Activated CD4-positive, alpha-beta T cell treated with anti-CD3 and anti-CD28 coated beads, Interleukin-2, amount 50 U/mL, for 1 hour (primary cell): ENCODE data around the gene LSP1.
A peak's percentile ranks its signal among the peaks of the same experiment; 100 is the strongest.
"Not testable (repeated sequence)": the region's sequence is repeated elsewhere in the genome, so short reads cannot be mapped to it uniquely, and the experiment has no call there.

Experiments
- DNase-seq: peaks from one replicate; pipeline ENCODE4 v3.0.0-alpha.2; 2020

The LSP1 gene

DNA sequence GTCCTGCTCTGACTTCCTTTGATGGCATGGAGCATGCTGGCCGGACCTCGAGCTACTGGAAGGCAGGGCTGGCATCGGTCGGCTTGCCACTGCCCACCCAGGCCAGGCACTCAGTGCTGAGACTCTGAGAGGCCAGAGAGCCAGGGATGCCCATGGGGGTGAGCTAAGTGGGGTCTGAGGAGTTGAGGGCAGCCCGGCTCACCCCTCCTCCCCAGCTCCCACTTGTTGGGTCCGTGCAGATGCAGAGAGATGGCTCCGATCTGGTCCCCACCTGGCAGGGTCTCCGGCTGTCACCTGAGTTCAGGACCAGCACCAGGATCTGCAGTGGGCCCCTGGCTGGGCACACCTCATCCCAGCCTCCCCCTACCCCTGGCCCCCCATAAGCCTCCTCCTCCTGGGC lies 13.3 kb downstream of the LSP1 start:
- no peak for DNase-seq

DNA sequence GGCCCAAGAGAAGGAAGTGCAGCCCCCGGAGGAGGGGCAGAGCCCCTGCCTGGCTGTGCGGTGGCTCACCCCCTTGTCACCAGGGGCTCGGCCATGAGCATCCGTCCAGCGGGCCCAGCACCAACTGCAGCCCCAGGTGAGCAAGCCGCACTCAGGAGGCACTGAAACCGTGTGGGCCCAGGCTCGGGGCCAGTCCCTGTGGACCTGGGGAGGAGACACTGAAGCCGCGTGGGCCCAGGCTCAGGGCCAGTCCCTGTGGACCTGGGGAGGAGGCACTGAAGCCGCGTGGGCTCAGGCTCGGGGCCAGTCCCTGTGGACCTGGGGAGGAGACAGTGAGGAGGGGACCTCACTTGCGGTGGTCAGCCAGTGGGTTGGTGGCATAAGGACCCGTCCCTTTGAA lies 13.9 kb downstream of the LSP1 start:
- no peak for DNase-seq

DNA sequence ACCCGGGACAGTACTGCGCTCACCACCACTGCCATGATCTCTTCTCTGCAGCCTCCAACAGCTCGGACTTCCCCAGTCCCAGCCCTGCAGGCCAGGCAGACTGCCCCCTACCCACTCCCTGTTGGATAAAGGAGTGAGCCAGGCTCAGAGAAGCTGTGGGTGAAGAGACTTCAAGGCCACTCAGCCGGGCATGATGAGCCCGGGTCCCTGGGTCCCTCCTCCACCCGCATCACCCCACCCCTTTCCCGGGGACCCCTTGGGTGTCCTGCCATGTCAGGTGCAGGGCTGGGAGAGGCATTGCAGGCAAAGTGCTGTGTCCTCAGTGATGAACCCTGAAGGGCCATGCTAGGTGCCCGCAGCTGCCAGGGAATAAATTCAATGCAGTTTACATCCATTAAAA lies 14.5 kb downstream of the LSP1 start:
- DNase-seq = no peak

DNA sequence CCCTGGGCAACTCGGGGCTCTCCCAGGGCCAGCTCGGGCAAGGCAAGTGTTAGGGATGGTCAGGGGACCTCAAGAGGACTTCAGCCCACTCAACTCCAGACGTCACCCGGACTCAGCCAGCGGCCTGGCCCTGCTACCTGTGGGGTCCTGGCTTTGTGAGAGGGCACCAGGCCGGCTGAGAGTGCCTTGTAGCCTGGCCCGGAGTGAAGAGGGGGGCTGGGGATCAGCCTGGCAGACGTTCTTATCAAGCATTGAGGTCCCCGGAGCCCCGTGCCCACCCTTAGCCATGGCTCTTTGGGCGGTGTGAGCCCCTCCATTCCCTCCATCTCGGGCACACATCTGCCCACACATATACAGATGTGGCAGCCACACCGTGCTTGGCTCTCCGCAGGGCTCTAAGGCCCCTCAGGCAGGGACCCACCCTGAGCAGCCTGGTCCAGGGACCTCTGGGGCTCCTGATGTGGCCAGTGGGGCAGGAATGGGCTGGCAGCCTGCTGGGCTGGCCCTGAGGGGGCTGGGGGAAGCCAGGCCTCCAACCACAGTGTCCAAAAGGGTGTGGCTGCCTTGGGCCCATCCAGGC lies 15.3 kb downstream of the LSP1 start:
- DNase-seq = no peak

DNA sequence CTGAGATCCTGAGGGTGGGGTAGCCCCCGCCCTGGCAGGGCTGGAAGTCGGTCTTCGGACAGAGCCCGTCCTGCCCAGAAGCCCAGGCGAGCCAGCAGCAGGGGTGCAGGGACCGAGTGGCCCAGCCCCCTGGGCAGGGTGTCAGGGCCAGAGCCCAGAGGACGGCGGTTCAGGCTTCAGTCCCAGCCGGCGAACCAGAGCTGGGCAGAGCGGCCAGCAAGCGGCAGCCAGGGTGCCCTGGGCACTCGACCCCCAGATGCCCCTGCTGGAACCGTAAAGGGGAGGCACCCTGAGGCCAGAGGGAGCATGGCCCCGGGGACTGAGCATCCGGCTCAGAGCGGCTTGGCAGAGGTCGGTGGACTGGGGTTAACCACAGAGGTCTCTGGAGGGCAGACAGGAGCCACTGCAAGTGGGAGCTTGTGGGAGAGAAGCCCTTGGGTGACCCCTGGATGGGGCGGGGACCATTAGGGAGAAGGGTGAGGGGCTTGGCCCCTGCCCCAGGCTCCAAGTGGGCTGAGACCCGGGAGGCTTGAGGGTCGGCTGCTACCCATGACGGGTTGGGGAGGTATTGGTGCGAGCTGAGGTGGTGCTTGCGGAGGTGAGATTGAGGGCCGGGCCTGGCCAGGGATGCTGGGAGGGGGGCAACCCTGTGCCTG lies 15.9 kb downstream of the LSP1 start:
- no peak for DNase-seq

DNA sequence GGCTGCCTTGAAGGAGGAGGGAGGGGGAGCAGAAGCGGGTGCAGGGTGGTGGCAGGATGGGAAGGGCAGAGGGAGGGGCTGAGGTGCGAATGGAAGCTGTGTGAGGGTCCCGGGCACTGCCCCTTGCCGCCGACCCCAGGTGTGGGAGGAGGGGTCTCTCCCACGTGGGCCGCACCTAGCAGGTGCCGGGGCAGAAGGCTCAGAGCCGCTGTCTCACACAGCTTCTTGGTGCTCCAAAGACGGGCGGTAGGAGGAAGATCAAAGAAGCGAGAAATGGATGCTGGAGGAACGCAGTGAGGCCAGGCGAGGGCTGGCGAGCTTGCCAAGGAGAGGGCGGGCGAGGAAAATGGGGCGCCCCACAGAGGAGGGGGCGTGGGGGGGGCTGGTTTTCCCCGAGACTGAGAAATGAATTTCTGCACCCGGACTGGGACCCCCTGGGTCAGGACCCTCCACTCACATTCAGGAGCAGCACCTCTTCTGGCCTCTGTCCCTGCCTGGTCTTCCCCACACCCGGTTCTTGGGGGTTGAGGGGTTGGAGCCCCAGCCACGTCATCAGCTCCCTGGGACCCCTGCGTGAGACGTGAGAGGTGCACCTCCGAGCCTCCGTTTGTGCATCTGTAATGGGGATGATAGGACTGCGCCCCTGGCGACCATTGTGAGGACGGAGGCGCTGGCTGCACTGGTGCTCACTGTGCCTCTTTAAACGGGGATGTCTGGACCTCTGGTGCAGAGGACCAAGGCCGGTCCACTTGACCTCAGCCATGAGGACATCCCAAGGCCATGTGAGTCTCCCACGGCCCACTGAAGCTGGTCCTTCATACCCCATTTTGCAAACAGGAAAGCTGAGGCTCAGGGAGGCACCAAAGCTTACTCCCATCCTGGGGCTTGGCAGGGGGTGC lies 16.8 kb downstream of the LSP1 start:
- no peak for DNase-seq

DNA sequence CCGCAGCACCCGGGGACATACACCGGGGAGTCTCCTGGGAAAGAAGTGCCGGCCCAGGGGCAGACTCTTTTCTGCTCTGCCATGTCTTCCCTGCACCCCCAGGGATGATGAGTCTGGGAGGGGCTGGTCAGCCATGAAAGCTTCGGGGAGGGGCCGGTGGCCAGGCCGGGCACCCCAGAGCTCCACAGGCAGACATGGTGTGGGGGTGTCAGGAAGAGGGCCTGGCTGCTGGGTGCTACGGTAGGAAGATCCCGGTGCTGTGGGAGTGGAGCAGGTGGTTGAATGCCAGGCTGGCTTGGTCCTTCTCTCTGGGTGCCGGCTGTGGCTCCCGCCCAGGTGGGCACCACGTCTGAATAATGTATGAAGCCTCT lies 17.4 kb downstream of the LSP1 start:
- no peak for DNase-seq

DNA sequence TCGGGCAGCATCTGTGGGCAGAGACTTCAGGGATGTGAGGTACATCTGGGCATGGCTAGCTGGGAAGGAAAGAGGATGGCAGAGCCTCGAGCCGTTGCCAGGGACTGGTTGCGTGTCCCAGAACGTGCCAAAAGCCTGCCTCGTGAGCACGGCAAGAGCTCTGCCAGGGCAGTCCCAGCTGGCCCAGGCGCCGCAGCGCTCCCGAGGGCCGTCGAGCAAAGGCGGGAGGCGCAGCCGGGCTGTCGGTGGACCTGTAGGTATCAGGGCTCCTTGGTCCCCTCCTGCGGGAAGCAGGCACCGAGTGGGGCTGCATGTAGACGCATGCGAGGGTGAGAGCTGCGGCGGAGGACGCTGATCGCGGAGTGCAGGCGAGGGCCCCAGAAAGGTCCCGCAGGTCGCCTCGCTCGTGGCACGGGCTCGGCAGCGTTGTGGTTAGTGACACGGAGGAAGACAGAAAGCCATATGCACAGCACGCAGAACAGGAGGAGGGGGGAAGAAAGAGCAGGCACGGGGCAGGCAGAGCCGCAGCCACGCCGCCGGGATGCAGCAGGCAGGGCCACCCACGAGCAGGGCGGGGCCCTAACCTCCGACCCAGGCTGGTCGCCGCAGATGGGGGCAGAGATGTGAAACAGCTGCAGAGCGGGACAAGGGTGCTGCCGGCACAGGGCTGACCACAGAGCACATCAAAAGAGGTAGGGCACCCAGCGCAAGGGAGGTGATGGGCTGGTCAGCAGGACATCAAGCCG lies 18.0 kb downstream of the LSP1 start:
- DNase-seq = peak; percentile 47

DNA sequence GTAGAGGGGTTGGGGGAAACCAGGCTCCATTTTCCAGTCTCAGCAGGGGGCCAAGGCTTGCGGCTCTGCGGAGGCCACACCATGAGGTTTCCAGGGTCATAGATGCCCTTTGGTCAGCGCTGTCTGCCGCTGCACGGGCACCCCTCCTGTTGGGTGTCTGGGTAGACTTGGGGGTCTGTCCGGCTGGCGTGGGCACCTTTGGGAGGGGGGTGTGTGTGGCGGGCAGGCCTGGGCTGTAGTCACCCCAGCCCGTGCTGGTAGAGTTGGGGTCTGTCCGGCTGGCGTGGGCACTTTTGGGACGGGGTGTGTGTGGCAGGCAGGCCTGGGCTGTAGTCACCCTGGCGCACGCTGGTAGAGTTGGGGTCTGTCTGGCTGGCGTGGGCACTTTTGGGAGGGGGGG lies 18.6 kb downstream of the LSP1 start:
- no peak for DNase-seq

DNA sequence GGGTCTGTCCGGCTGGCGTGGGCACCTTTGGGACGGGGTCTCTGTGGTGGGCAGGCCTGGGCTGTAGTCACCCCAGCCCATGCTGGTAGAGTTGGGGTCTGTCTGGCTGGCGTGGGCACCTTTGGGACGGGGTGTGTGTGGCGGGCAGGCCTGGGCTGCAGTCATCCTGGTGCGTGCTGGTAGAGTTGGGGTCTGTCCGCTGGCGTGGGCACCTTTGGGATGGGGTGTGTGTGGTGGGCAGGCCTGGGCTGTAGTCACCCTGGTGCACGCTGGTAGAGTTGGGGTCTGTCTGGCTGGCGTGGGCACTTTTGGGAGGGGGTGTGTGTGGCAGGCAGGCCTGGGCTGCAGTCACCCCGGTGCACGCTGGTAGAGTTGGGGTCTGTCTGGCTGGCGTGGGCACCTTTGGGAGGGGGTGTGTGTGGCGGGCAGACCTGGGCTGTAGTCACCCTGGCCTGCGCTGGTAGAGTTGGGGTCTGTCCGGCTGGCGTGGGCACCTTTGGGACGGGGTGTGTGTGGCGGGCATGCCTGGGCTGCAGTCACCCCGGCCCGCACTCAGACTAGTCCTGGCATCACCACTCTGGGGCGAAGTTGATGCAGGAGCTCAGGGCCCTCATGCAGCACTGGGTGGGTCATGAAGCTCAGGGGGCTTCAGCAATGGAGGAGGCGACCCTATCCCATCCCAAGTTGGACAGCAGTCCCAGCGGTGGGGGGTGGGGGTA lies 19.5 kb downstream of the LSP1 start:
- DNase-seq = no peak

DNA sequence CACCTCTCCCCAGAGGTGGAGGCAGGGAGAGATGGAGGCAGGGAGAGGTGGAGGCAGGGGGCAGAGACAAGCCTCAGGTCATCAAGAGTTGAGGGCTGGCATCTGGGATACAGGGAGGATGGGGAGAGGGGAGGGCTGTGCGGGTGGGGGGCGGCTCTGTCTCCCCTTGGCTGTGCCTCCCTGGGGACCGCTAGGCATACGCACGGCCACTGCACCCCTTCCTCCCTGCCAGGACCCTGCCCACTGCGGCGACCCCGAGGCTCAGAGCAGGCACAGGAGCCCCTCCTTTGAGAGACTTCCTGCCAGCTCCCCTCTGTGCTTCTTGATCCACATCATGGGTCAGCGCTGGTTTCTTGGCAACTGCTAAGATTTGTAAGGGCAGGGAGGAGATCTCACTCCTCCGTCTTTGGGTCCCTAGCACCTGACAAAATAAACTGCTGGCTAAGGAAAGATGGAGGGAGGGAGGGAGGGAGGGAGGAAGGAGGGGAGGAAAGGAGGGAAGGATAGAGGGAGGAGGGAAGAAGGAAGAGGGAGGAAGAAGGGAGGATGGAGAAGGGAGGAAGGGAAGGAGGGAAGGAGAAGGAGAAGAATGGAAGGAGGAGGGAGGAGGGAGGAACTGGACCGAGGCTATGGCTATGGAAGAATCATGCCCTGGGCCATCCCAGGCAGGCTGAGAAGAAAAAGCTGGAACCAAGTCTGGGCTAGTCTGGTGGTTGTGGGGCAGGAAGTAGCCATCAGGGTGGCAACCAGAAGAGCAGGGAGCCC lies 20.3 kb downstream of the LSP1 start:
- DNase-seq = no peak

DNA sequence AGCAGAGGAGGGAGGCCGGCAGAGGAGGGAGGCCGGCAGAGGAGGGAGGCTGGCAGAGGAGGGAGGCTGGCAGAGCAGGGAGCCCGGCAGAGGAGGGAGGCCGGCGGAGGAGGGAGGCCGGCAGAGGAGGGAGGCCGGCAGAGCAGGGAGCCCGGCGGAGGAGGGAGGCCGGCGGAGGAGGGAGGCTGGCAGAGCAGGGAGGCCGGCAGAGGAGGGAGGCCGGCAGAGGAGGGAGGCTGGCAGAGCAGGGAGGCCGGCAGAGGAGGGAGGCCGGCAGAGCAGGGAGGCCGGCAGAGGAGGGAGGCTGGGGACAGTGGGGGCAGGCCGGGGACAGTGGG lies 20.9 kb downstream of the LSP1 start:
- DNase-seq = not testable (repeated sequence)

DNA sequence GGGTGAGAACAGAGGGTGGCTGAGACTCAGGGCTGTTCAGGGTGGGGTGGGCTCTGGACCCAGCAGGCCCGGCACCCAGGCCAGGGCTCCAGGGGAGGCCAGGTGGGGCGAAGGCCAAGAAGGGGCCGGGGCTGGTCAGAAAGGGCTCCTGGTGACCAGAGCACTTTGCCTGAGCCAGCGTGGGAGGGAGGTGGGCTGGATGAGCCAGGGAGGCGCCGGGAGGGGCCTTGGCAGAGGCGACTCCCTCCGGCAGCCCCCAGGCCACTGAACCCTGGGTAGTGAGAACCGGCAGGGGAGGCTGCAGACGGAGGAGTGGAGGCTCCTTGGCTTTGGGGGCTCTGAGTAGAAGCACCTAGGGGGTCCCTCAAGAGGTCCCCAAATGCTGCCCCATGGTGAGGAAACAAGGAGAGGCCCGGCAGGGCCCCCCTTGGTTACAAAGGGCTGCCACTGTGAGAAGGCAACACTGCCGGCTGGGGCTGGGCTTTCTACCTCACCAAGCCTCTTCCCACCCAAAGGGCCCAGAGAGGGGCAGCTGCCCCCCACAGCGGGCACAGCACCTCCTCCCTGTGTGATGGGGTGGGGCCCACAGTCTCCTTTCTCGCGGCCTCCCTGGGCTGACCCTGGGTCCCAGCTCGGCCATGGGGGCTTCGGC lies 21.7 kb downstream of the LSP1 start:
- not testable (repeated sequence) for DNase-seq

DNA sequence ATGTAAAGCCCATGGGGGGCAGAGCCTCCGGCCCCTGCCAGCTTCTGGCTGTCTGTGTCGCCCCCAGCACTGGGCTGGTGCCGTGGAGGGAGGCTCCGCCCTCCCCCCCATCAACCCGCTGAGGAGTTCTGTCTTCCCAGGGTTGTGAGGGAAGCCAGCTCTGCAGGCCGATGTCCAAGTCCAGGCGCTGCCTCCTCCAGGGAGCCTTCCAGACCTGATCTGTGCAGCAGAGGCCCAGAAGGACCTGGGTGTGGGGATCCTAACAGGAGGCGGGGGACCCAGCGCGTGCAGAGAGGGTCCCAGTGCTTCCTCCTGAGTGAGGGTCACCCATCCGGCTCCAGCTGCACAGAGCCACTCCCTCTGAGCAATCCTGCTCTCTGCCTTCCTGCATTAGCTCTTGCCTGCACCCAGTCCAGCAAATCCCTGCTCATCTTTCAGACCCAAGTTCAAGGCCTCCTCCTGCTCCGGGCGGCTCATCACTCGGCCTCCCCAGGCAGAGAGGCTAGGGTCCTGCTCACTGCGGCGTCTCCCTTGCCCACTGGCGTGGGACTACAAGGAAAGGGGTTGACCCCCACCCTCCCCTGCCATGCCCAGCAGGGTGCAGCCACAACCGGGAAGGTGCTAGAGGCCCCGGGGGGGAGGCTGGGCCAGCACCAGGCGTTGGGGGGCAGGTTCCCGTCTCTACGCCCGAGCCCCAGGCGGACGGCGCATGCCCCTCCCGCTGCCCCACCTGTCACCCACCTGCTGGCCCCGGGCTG lies 22.4 kb downstream of the LSP1 start:
- DNase-seq = no peak

DNA sequence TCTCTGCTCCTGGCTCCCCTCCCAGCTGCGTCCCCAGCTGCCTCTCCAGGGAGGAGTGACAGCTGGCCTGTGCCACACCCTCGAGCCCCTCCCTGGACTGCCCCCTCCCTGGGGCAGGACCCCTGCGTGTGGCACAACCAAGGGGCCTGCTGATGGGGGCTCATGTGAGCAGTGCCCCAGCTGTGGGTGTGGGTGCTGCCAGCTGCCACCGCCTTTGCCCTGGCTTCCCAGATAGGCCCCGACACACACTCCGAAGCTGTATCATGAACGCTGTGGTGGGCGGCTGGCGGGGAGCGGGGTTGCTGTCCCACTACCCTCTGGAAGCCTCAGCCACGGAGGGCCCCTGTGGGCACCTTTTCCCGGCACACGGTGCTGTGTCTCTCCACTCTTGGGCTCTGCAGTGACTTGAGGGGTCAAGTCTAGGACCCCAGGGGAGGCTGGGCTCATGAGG lies 23.0 kb downstream of the LSP1 start:
- not testable (repeated sequence) for DNase-seq

DNA sequence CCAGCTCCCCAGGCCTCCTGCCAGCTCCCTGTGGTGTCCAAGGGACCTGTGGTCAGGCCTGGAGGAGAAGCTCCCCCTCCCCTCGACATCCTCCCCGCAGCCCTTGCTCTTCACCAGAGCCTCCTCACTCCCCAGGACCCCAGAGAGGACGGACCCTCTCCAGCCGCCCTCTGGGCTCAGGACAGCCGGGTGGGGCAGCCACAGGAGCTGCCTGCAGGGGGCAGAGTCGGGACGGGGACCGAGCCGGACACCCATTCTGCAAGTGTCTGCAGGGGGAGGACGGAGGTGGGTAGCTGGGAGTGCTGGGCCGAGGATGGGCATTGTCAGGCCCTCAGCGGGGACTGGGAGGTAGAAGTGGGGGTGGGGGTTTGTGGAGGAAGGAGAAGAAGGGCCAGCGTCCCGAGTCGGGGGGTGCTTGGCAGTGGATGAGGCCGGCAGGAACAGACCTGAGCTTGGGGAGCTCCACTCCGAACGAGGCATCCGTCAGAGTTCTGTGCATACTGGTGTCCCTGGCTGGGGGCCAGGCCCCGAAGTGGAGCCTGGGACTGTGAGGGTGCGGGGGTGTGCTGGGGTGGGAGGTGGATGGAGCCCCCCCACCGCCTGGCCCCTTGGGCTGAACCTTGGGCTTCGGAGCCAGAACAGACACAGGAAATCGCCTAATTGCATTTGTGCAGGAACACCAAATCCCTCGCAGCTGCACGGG lies 23.6 kb downstream of the LSP1 start:
- no peak for DNase-seq

DNA sequence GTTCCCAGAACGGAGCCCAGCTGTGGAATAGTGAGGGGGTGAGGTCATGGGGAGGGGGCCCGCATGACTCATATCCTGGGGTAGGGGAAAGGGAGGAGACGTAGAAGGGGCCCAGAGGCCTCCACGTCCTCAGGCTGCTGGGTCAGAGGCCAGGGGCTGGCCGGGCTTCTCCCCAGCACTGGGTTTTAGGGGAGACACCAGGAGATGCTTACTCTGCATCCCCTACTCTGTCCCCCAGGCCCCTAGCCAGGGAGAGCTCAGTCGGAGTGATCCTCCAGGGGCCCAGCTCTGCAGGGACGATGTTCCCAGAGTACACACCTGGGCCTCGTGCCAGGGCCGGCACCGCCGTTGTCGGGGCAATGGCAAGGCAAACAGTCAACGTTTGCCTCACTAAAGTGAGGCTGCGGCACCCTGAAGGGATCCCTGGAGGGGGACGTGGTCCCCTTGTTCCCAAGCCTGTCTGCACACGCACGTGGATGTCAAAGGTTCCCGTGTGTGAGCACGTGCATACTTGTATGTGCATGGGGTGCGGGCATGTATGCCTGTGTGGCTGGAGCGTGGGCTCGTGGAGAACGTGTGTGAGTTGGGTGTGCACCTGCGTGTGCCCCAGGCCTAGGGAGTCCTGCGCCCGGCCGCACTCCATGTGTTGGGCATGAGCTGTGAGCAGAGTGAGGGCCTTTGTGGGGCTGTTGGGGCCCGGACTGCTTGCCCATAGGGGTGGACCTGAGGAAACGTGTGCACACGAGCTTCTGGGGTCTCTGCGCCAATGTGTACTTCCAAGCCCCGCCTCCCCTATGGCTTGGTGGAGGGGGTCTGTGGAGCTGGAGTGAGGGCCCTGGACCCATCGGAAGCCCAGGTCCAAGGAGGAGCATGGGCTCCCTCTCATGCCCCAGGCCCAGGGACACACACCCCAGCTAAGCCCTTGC lies 24.6 kb downstream of the LSP1 start:
- DNase-seq = no peak

DNA sequence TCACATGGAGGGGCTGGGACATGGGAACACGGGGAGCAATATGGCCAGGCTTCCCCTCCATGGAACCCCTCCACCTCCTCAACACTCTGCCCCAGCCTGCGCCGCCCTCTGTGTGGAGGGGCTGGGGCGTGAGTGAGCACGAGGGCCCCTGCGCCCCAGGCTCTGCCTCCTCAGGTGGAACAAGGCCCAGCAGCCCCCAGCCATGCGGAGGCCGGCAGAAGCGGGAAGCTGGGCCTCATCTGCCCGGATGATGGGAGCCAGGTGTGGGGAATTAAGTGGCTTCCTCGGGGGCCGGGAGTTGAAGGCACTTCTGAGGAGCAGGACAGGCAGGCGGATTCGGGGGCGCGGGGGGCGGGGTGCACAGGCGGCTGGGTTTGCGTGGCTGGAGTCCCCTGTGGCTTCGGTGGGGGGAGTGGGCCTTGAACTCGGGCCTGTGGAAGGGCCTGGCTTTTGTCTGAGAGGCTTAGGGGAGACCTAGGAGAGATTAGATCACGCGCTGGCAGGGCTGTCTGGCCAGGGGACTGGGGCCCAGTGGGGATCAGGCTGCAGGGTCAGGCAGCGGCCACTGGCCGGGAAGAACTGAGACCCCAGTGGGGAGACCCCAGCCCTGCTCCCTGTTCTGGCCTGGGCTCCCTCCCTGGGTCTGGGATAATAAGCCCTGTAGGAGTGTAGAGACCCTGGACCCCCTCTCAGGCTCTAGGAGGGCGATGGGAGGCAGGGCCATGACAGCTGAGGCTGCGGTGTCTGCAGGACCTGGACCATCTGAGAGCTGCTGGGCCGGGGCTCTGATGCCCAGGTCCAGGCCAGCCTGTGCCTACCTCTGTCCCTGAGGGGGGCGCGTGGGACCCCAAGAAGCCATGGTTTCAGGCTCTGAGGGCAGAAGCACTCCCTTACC lies 25.5 kb downstream of the LSP1 start:
- no peak for DNase-seq
